Natural killer cell treated with Interleukin-12 subunit alpha and Interleukin-12 subunit beta and Interleukin-15 and Interleukin-18, amount 100 ng/mL, for 72 hours (primary cell): ENCODE results near the gene NUBPL. TPM values are rescaled to one million over a fixed set of nuclear protein-coding genes. Genes with fewer than 3 reads are reported as not detected.

Source experiments
- ATAC-seq, 2 donors: fragments of 150-1000 bp; cut with Tn5 transposase in 1 of 2; sonication (Bioruptor Pico), chemical (Tn5 transposase) in 1 of 2; 2 replicates each; pipeline ENCODE4 v1.10.0; 2021
- DNase-seq: peaks from one replicate; pipeline ENCODE4 v3.0.0; 2022; ENCODE audit warnings: low spot score
- H3K27ac Mint-ChIP-seq, 2 donors: 1 replicate in 1 of 2; 2 replicates in 1 of 2; pipeline ENCODE4 v1.8.0; 2022; ENCODE audit warnings: mixed read lengths in 2 of 2, mild to moderate bottlenecking in 1 of 2, moderate library complexity in 1 of 2
- H3K27me3 Mint-ChIP-seq, 2 donors: 1 replicate in 1 of 2; 2 replicates in 1 of 2; pipeline ENCODE4 v1.8.0; 2022; ENCODE audit warnings: mixed read lengths in 2 of 2
- H3K36me3 Mint-ChIP-seq: one replicate; pipeline ENCODE4 v1.8.0; 2022; ENCODE audit warnings: mixed read lengths
- H3K4me1 Mint-ChIP-seq, 2 donors: 1 replicate in 1 of 2; 2 replicates in 1 of 2; pipeline ENCODE4 v1.8.0; 2022; ENCODE audit warnings: low read depth in 2 of 2, mixed read lengths in 2 of 2, mild to moderate bottlenecking in 1 of 2
- H3K4me3 Mint-ChIP-seq: one replicate; pipeline ENCODE4 v1.8.0; 2022; ENCODE audit warnings: mixed read lengths
- H3K9me3 Mint-ChIP-seq: 2 replicates; pipeline ENCODE4 v1.8.0; 2022; ENCODE audit warnings: mixed read lengths
- total RNA-seq, 2 donors: library from RNA; stranded (reverse); gene quantifications; one replicate each; pipeline ENCODE4 v1.2.3, GENCODE V29; 2022

NUBPL gene
- total RNA-seq, 2 donors from 2014 or later, result 9.0 to 12.3 TPM

DNA sequence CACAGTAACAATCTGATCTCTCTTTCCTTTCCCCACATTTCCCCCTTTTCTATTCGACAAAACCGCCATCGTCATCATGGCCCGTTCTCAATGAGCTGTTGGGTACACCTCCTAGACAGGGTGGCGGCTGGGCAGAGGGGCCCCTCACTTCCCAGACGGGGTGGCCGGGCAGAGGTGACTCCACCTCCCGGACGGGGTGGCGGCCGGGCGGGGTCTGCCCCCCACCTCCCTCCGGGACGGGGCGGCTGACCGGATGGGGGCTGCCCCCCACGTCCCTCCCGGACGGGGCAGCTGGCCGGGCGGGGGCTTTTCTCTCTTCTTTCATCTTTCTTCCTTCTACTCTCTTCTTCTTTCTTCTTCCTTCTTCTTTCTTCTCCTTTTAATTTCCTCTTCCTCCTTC is 1.3 kb upstream of the NUBPL start:
- Mint-ChIP-seq H3K9me3 (peaks cover 3% of the 10 kb centered on the region), H3K27ac (peak overlapping the region in 1 of 2 donors; percentile 97), H3K36me3 (no peaks in the 10 kb centered on the region), H3K27me3 (peaks cover 24 to 48% of the 10 kb centered on the region in 2 donors), H3K4me3 (no peak overlapping the region), H3K4me1 (peaks cover 20 to 26% of the 10 kb centered on the region in 2 donors)
- ATAC-seq, result no peak
- no peak for DNase-seq

DNA sequence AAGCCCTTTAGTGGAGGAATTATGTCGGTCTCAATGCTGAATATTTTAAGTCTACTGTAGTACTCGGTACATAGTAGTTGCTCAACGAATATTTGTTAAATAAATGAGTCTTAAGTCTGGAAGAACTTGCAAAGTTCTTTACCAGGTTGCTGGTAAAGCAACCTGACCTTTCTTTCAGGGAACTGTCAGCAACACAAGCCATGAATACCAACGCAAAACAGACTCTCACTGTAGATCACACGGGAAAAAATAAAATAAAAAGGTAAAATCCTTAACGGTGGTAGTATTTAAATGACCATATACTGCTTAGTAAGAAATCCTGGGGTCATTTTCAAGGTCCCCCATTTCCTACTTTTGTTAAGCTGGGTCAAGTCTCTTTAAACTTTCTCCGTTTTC is 447 bp upstream of the NUBPL start:
- ATAC-seq (no peak), DNase-seq (no peak)
- H3K4me3 Mint-ChIP-seq, result peak overlapping the region; percentile 93
- peaks cover 20 to 41% of the 10 kb centered on the region in 2 donors for H3K27me3 Mint-ChIP-seq
- H3K4me1 Mint-ChIP-seq, result peaks cover 20 to 26% of the 10 kb centered on the region in 2 donors
- peaks cover 3% of the 10 kb centered on the region for H3K9me3 Mint-ChIP-seq
- no peaks in the 10 kb centered on the region for H3K36me3 Mint-ChIP-seq
- H3K27ac Mint-ChIP-seq, result peak overlapping the region; percentile 95 to 97

DNA sequence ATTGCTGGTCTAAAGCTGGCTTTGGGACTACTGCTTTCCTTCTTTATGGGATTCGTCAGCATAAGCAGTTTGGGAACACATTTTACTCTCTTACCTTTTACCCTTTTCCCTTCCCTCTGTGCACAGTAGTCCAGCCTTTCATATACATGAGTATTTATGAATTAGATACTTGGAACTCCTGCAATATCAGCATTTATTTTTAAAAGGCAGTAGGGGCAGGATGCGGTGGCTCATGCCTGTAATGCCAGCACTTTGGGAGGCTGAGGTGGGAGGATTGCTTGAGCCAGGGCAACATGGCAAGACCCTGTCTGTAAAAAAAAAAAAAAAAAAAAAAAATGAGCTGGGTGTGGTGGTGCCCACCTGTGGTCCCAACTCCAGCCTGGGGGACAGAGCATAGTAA is 3.0 kb downstream of the NUBPL start:
- Mint-ChIP-seq H3K36me3 (no peaks in the 10 kb centered on the region), H3K27ac (no peak overlapping the region), H3K9me3 (peaks cover 3% of the 10 kb centered on the region), H3K4me3 (no peak overlapping the region), H3K4me1 (peaks cover 27 to 30% of the 10 kb centered on the region in 2 donors), H3K27me3 (peaks cover 6 to 11% of the 10 kb centered on the region in 2 donors)
- ATAC-seq (no peak), DNase-seq (no peak)

DNA sequence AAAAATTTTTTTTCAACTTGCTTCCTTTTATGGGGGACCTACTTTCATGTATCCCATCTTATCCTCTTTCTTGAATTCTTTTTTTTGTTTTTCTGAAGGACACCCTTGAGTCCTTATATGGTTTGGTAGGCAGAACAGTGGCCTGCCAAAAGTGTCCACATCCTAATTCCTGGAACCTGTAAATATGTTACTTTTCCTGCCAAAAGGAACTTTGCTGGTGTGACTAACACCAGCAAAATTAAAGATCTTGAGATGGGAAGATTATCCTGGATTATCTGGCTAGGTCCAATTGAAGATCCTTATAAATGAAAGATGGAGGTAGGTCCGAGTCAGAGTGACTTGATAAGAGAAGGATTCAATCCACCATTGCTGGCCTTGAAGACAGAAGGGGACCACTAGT is 5.3 kb downstream of the NUBPL start:
- no peak overlapping the region for H3K27ac Mint-ChIP-seq
- H3K36me3 Mint-ChIP-seq, result no peaks in the 10 kb centered on the region
- H3K9me3 Mint-ChIP-seq, result no peaks in the 10 kb centered on the region
- no peak overlapping the region for H3K4me3 Mint-ChIP-seq
- no peak for DNase-seq
- ATAC-seq, result no peak
- no peaks in the 10 kb centered on the region for H3K27me3 Mint-ChIP-seq
- H3K4me1 Mint-ChIP-seq, result peaks cover 15 to 17% of the 10 kb centered on the region in 2 donors

DNA sequence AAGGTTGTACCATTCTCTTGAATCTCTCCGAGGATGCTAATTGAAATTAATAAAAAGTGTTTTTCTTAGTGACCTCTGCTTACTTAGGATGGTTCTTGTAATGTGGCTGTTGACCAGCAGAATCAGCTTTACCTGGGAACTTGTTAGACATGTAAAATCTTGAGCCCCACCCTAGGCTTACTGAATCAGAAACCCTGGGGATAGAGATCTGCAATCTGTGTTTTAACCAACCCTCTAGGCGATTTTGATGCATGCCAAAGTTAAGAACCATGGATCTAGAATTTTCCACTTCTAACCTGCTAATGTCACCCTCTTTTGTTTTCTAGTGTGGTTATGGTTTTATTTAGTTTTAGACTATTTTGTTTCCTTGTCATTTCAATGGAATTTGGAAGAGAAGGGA is 6.5 kb downstream of the NUBPL start:
- ATAC-seq (no peak), DNase-seq (no peak)
- no peaks in the 10 kb centered on the region for H3K9me3 Mint-ChIP-seq
- no peaks in the 10 kb centered on the region for H3K27me3 Mint-ChIP-seq
- H3K4me3 Mint-ChIP-seq, result no peak overlapping the region
- H3K27ac Mint-ChIP-seq, result peak overlapping the region in 1 of 2 donors; percentile 54
- H3K4me1 Mint-ChIP-seq, result peaks cover 9 to 10% of the 10 kb centered on the region in 2 donors
- no peaks in the 10 kb centered on the region for H3K36me3 Mint-ChIP-seq

DNA sequence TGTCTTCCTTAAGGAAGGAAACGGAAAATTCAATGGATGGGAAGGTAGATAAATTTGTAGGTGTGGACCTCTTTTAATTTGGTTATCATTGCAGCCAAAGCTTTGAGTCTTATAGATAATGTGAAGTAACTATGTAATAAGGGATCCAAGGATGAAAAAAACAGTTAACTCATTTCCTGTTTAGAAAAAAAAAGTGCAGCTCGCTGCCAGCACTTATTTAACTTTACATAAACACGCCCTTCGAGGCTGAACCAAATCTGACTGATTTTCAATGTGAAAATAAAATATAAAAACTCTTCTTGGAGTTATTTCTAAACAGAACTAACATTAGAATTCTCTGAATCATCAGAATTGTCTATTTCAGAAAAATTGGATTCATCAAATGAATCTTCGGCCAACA is 7.0 kb downstream of the NUBPL start:
- Mint-ChIP-seq H3K4me3 (no peak overlapping the region), H3K4me1 (peaks cover 5 to 8% of the 10 kb centered on the region in 2 donors), H3K36me3 (no peaks in the 10 kb centered on the region), H3K27ac (peak overlapping the region in 1 of 2 donors; percentile 54), H3K9me3 (no peaks in the 10 kb centered on the region), H3K27me3 (no peaks in the 10 kb centered on the region)
- no peak for ATAC-seq
- no peak for DNase-seq

DNA sequence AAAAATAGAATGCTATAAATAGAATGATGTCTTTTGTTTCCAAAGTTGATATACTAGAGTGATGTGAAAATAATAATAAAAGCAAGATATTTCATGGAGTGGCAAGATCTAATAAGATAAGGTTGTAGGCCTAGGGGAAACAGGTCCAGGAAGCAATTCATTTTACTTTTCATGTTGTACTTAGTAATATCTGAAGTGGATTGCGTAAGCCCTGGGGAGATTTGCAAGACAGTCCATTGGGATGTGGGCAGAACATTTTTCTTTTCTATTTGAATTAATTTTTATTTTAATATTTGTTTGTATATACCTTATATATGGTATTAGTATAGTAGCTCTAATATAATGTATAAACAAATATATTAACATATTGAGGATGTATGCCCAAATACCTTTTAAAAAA is 7.5 kb downstream of the NUBPL start:
- H3K4me1 Mint-ChIP-seq, result peaks cover 5 to 6% of the 10 kb centered on the region in 2 donors
- no peaks in the 10 kb centered on the region for H3K9me3 Mint-ChIP-seq
- DNase-seq (no peak), ATAC-seq (peak in 1 of 2 donors; percentile 64)
- H3K27me3 Mint-ChIP-seq, result no peaks in the 10 kb centered on the region
- no peak overlapping the region for H3K4me3 Mint-ChIP-seq
- H3K36me3 Mint-ChIP-seq, result no peaks in the 10 kb centered on the region
- no peak overlapping the region for H3K27ac Mint-ChIP-seq

DNA sequence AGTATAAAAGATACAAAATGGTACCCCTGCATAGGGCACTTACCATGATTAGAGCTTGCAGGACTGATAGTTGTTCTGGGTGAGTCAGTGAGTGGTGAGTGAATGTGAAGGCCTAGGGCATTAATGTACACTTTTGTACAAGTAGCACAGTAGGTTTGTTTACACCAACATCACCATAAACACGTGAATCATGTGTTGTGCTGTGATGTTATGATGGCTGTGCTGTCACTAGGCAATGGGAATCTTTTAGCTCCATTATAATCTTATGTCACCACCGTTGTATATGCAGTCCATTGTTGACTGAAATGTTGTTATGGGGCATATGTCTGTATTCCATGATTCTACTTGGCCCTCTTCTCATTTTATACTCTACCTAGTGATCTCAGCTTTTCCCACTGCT is 11.8 kb downstream of the NUBPL start:
- Mint-ChIP-seq H3K27ac (no peak overlapping the region), H3K4me3 (no peak overlapping the region), H3K27me3 (no peaks in the 10 kb centered on the region), H3K36me3 (no peaks in the 10 kb centered on the region), H3K4me1 (peaks cover 5% of the 10 kb centered on the region in 2 donors), H3K9me3 (no peaks in the 10 kb centered on the region)
- DNase-seq (no peak), ATAC-seq (no peak)

DNA sequence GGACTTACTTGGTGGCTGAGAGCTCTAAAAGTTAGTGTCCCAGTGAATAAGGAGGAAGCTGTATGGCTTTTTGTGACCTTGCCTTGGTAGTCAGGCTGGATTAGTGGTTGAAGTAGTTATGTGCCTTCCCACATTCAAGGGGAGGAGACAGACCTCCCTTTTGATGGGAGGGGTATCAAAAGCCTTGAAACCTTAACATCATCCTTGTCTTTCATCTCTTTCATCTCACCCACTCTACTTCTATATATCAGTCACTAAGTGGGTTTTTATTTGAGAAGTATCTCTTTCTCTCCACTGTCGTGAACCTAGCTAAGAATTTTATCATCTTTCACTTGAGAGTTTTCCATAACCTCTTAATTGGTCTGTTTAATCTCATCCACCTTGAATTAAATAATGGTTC is 15.7 kb downstream of the NUBPL start:
- Mint-ChIP-seq H3K27ac (no peak overlapping the region), H3K36me3 (no peaks in the 10 kb centered on the region), H3K4me3 (no peak overlapping the region), H3K4me1 (no peaks in the 10 kb centered on the region), H3K9me3 (no peaks in the 10 kb centered on the region), H3K27me3 (no peaks in the 10 kb centered on the region)
- ATAC-seq (no peak), DNase-seq (no peak)

DNA sequence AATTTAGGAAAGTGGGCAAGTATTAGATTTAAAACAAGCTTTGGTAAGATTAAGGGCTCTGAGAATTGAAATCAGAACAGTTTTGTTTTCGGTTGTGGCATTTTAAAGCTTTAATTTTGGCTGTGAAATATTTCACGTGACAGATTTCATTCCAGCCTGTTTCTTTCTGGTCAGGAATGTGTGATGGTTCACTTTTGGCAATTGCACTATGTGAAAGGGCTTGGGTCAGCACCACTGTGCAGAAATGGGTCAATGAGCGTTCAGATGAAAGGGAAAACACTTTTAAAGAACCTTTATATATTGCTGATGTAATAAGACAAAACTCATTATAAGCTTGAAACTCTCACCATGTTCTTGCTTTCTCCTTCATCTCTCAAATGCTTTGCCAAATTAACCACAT is 17.1 kb downstream of the NUBPL start:
- no peak for DNase-seq
- H3K4me3 Mint-ChIP-seq, result no peak overlapping the region
- H3K36me3 Mint-ChIP-seq, result no peaks in the 10 kb centered on the region
- no peaks in the 10 kb centered on the region for H3K27me3 Mint-ChIP-seq
- ATAC-seq, result no peak
- H3K4me1 Mint-ChIP-seq, result no peaks in the 10 kb centered on the region
- no peaks in the 10 kb centered on the region for H3K9me3 Mint-ChIP-seq
- no peak overlapping the region for H3K27ac Mint-ChIP-seq

DNA sequence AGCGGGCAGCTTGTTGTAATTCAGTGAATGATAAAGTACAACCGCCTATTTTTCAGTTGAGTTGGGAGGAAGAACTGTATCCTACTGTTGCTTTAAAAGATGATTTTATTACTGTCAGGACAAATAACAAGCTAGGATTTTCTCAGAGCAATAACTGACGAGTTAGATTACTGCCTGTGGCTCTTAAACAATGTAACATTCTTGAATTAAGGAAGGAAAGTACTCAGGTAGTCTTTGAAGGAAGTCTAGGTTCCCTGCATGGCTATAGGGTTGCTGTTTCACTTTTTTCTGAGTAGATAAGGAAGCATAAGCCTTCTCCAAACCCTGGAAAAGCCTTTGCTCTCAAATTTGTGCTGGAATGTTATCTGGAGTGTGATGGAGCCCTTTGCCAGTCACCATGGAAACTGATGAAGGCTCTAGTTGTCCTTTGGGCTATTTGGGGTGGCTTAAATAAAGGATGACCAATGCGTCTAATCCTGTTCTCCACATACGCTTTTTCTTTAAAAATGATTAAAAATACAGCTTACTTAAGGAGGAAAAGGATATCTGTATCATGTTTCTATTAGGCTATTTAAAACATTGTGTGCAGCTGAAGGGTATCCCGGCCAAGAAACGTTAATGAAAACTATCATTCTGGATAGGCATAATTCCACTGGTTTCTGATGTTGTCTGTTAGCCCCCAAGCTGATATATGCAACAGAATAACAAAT is 17.7 kb downstream of the NUBPL start:
- no peaks in the 10 kb centered on the region for H3K36me3 Mint-ChIP-seq
- H3K4me3 Mint-ChIP-seq, result no peak overlapping the region
- peaks cover 0 to 3% of the 10 kb centered on the region in 2 donors for H3K4me1 Mint-ChIP-seq
- ATAC-seq (no peak), DNase-seq (no peak)
- H3K27me3 Mint-ChIP-seq, result no peaks in the 10 kb centered on the region
- H3K27ac Mint-ChIP-seq, result no peak overlapping the region
- H3K9me3 Mint-ChIP-seq, result no peaks in the 10 kb centered on the region

DNA sequence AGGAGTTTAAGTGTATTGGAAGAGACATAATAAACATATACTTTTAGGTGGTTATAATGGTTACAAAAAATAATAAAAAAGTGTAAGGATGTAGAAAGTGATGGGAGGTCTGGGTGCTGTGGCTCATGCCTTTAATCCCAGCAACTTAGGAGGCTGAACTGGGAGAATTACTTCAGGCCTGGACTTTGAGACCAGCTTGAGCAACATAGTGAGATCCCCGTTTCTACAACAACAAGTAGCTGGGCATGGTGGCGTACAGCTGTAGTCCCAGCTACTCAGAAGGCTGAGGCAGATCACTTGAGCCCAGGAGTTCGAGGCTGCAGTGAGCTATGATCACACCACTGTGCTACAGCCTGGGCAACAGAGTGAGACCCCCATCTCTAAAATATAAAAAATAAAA is 19.0 kb downstream of the NUBPL start:
- DNase-seq, result no peak
- no peak overlapping the region for H3K27ac Mint-ChIP-seq
- no peaks in the 10 kb centered on the region for H3K9me3 Mint-ChIP-seq
- no peak for ATAC-seq
- H3K4me1 Mint-ChIP-seq, result peaks cover 0 to 3% of the 10 kb centered on the region in 2 donors
- no peak overlapping the region for H3K4me3 Mint-ChIP-seq
- H3K27me3 Mint-ChIP-seq, result no peaks in the 10 kb centered on the region
- H3K36me3 Mint-ChIP-seq, result no peaks in the 10 kb centered on the region

DNA sequence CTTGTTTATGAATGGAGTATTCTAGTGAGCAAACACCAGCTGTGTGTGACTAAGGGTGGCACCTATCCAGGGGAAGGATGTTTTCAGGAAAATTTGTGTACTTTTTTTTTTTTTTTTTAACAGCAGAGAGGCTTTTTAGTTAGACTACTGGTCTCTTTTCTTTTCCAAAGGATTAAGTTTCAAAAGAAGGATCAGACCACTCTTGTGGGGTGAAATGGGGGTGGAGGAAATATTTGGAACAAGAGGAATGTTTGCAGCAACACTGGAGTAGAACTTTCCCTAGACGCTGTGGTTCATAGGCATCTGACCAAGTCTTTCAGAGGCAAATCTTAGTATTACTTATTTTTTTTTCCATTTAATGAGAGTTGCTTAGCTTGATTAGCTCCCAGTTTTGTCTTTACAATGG is 21.1 kb downstream of the NUBPL start:
- Mint-ChIP-seq H3K27me3 (no peaks in the 10 kb centered on the region), H3K27ac (no peak overlapping the region), H3K36me3 (no peaks in the 10 kb centered on the region), H3K4me3 (no peak overlapping the region), H3K4me1 (peaks cover 0 to 3% of the 10 kb centered on the region in 2 donors), H3K9me3 (no peaks in the 10 kb centered on the region)
- DNase-seq (no peak), ATAC-seq (no peak)

DNA sequence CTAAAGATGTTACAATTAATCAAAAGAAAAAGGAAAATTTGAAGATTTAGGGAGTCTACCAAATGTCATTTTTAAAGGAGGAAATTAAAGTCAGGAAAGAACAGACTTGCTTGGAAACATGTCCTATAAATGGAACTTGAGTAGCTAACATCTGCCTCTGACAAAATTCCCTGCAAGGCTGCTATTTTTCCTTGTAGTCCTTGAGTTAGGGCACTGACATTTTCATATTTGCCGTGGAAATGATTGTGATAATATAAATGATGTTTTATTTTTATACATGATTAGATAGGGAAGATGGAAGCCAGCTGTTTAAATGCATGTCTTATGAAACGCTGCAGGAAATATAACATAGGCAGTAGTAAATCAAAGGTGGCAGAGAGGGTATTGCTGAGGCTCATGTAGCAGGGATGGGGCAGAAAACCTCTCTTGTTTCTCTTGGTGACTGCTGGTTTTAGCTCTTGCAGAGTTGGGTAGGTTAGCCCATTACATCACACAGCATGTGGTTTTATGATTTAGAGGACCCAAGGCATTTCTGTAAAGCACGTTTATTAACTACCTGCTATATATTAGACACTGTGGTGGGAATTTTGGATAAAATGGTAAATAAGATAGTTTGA is 21.7 kb downstream of the NUBPL start:
- Mint-ChIP-seq H3K27ac (no peak overlapping the region), H3K9me3 (no peaks in the 10 kb centered on the region), H3K4me1 (peaks cover 0 to 3% of the 10 kb centered on the region in 2 donors), H3K4me3 (no peak overlapping the region), H3K36me3 (no peaks in the 10 kb centered on the region), H3K27me3 (no peaks in the 10 kb centered on the region)
- ATAC-seq, result no peak
- DNase-seq, result no peak
